HCT116 (cell line): ENCODE measurements around the gene G3BP2. TPM values are rescaled to one million over a fixed set of nuclear protein-coding genes. Genes with fewer than 3 reads are reported as not detected.
"Not testable (repeated sequence)": the region's sequence is repeated elsewhere in the genome, so short reads cannot be mapped to it uniquely, and the experiment has no call there.

ENCODE experiments used
- ATAC-seq: fragments of 200-7000 bp; cut with Tn5 transposase; 2 replicates; pipeline ENCODE4 v1.9.1; 2020; ENCODE audit warnings: mild to moderate bottlenecking, moderate library complexity
- BruUV-seq: library from RNA; stranded (reverse); fragments of 400-500 nt; replicated peaks from 2 replicates; lab custom pipeline; 2021; lab: Mats Ljungman, UMichigan
- CTCF ChIA-PET: fragments of 300-600 bp; sonication (Branson Sonifier 250); formaldehyde crosslinking; loops from one replicate; lab custom pipeline; 2021; ENCODE audit warnings: antibody characterized with exemption; lab: Charles Lee
- POLR2A ChIA-PET: fragments of 300-600, 350-600 bp; sonication (Branson Sonifier 250); formaldehyde crosslinking; loops from one replicate; lab custom pipeline; 2021; ENCODE audit warnings: antibody characterized with exemption; lab: Charles Lee
- RAD21 ChIA-PET, 2 experiments: fragments of 300-600 bp; sonication (Branson Sonifier 250); formaldehyde crosslinking; loops; one replicate each; lab custom pipeline; 2023; ENCODE audit warnings: low total read pairs in 2 of 2; ENCODE audit not compliant: uncharacterized antibody in 2 of 2, unreplicated experiment in 2 of 2, low non-redundant PET in 1 of 2; lab: Charles Lee
- DNase-seq: peaks from one replicate; pipeline ENCODE4 v3.0.0-alpha.2; 2010; ENCODE audit warnings: low read depth, low spot score
- H2AFZ ChIP-seq: fragments of 200-600 bp; shearing (Covaris generic), sonication (generic); 2 replicates; pipeline ENCODE4 v1.6.1; 2017; ENCODE audit warnings: low read depth, mixed run types, mixed read lengths, antibody characterized with exemption, low read length; ENCODE audit not compliant: poor library complexity, severe bottlenecking
- H3K27ac ChIP-seq: 2 replicates; pipeline ENCODE4 v1.5.1; 2012; ENCODE audit warnings: low read depth, low read length
- H3K27me3 ChIP-seq: fragments of 200-600 bp; sonication (generic); 2 replicates; pipeline ENCODE4 v1.6.1; 2016; ENCODE audit warnings: mixed run types, low read length, mixed read lengths; ENCODE audit not compliant: insufficient read depth
- H3K36me3 ChIP-seq, 2 experiments: fragments of 200-500 bp in 1 of 2; fragments of 200-600 bp in 1 of 2; sonication (Bioruptor generic) in 1 of 2; sonication (generic) in 1 of 2; 2 replicates each; pipeline versions ENCODE4 v1.5.1 to v1.6.1; 2014 to 2016; ENCODE audit warnings: low read length in 2 of 2, inconsistent platforms in 1 of 2, mixed read lengths in 1 of 2, mixed run types in 1 of 2; ENCODE audit not compliant: insufficient read depth in 2 of 2, control insufficient read depth in 1 of 2
- H3K4me1 ChIP-seq, 2 experiments: fragments of 200-600 bp in 1 of 2; sonication (generic) in 1 of 2; 2 replicates each; pipeline versions ENCODE4 v1.5.1 to v1.6.1; 2012 to 2017; ENCODE audit warnings: low read length in 2 of 2, inconsistent platforms in 1 of 2, mild to moderate bottlenecking in 1 of 2, mixed read lengths in 1 of 2, mixed run types in 1 of 2, moderate library complexity in 1 of 2; ENCODE audit not compliant: insufficient read depth in 2 of 2, control insufficient read depth in 1 of 2
- H3K4me2 ChIP-seq: fragments of 200-600 bp; sonication (generic); 2 replicates; pipeline ENCODE4 v1.6.1; 2017; ENCODE audit warnings: mixed run types, low read length, mixed read lengths
- H3K4me3 ChIP-seq, 2 experiments: fragments of 200-600 bp in 1 of 2; sonication (generic) in 1 of 2; replicated peaks in 1 of 2; 2 replicates each; pipeline ENCODE4 v1.5.1; 2011 to 2016; ENCODE audit warnings: low read length in 2 of 2, control low read depth in 1 of 2, low read depth in 1 of 2, mild to moderate bottlenecking in 1 of 2, mixed read lengths in 1 of 2, mixed run types in 1 of 2
- H3K79me2 ChIP-seq: fragments of 200-600 bp; sonication (generic); 2 replicates; pipeline ENCODE4 v1.6.1; 2017; ENCODE audit warnings: mild to moderate bottlenecking, mixed run types, low read length, moderate library complexity, mixed read lengths; ENCODE audit not compliant: insufficient read depth
- H3K9ac ChIP-seq: fragments of 200-600 bp; sonication (generic); 2 replicates; pipeline ENCODE4 v1.6.1; 2016; ENCODE audit warnings: low read length, mixed read lengths
- H3K9me2 ChIP-seq: fragments of 200-600 bp; sonication (generic), shearing (Covaris generic); 2 replicates; pipeline ENCODE4 v1.6.1; 2017; ENCODE audit warnings: mixed run types, mild to moderate bottlenecking, moderate library complexity; ENCODE audit not compliant: insufficient read depth
- H3K9me3 ChIP-seq, 2 experiments: fragments of 200-500 bp in 1 of 2; fragments of 200-600 bp in 1 of 2; sonication (Bioruptor generic) in 1 of 2; sonication (generic) in 1 of 2; 2 replicates each; pipeline ENCODE4 v1.6.1; 2014 to 2017; ENCODE audit warnings: low read length in 2 of 2, mixed read lengths in 2 of 2, inconsistent platforms in 1 of 2, low read depth in 1 of 2, mild to moderate bottlenecking in 1 of 2, mixed run types in 1 of 2, moderate library complexity in 1 of 2; ENCODE audit not compliant: control insufficient read depth in 1 of 2, insufficient read depth in 1 of 2
- H4K20me1 ChIP-seq: fragments of 200-600 bp; sonication (generic), shearing (Covaris generic); 2 replicates; pipeline ENCODE4 v1.6.1; 2017; ENCODE audit warnings: mixed run types, mild to moderate bottlenecking, moderate library complexity; ENCODE audit not compliant: insufficient read depth
- CBX3 ChIP-seq: IDR thresholded peaks from 2 replicates; pipeline ENCODE4 v1.6.1; 2012; ENCODE audit warnings: low read depth
- CEBPB ChIP-seq: IDR thresholded peaks from 2 replicates; pipeline ENCODE4 v1.6.1; 2012; ENCODE audit warnings: low read depth
- EGR1 ChIP-seq: IDR thresholded peaks from 2 replicates; pipeline ENCODE4 v1.6.1; 2012; ENCODE audit warnings: low read depth
- ELF1 ChIP-seq: IDR thresholded peaks from 2 replicates; pipeline ENCODE4 v1.6.1; 2012; ENCODE audit warnings: low read depth, borderline replicate concordance
- EZH2phosphoT487 ChIP-seq: fragments of 200-600 bp; IDR thresholded peaks from 2 replicates; pipeline ENCODE4 v1.6.1; 2018; ENCODE audit warnings: antibody characterized with exemption, borderline replicate concordance
- FOSL1 ChIP-seq: IDR thresholded peaks from 2 replicates; pipeline ENCODE4 v1.6.1; 2012; ENCODE audit warnings: low read depth
- JUND ChIP-seq: IDR thresholded peaks from 2 replicates; pipeline ENCODE4 v1.6.1; 2012
- POLR2A ChIP-seq: IDR thresholded peaks from 2 replicates; pipeline ENCODE4 v1.7.0; 2011; ENCODE audit warnings: borderline replicate concordance; ENCODE audit not compliant: insufficient read depth, insufficient read length; ENCODE audit errors: extremely low read depth
- RAD21 ChIP-seq: IDR thresholded peaks from 2 replicates; pipeline ENCODE4 v1.6.1; 2012; ENCODE audit warnings: low read depth, mild to moderate bottlenecking
- SIN3A ChIP-seq: IDR thresholded peaks from 2 replicates; pipeline ENCODE4 v1.6.1; 2012; ENCODE audit warnings: low read depth
- SP1 ChIP-seq: IDR thresholded peaks from 2 replicates; pipeline ENCODE4 v1.6.1; 2012; ENCODE audit warnings: low read depth
- TCF7L2 ChIP-seq: IDR thresholded peaks from 2 replicates; pipeline ENCODE4 v1.7.0; 2011; ENCODE audit warnings: borderline replicate concordance, inconsistent platforms; ENCODE audit not compliant: insufficient read depth, insufficient read length; ENCODE audit errors: extremely low read depth
- ZFX ChIP-seq: fragments of 450-650 bp; IDR thresholded peaks from 2 replicates; pipeline ENCODE4 v1.6.1; 2017
- ZNF274 ChIP-seq: fragments of 200-500 bp; sonication (Bioruptor generic); IDR thresholded peaks from 2 replicates; pipeline ENCODE4 v1.6.1; 2014; ENCODE audit warnings: mild to moderate bottlenecking, low read depth, low read length, inconsistent platforms
- intact Hi-C: fragments of 100-400 bp; cut with micrococcal nuclease; formaldehyde crosslinking; loops from 2 replicates; pipeline ENCODE4 v1.10.0; 2022
- total RNA-seq: library from RNA; stranded (reverse); gene quantifications from one replicate; pipeline ENCODE4 v1.2.1, GENCODE V29; 2021; ENCODE audit not compliant: unreplicated experiment
- TF ChIP-seq, protein P1 (sequence below): IDR thresholded peaks from 2 replicates; pipeline ENCODE4 v1.6.1; 2011; ENCODE audit warnings: mild to moderate bottlenecking, low read length, moderate library complexity; ENCODE audit not compliant: insufficient replicate concordance; ENCODE audit errors: extremely low read depth
- TF ChIP-seq, protein P2 (sequence below): IDR thresholded peaks from 2 replicates; pipeline ENCODE4 v1.6.1; 2012; ENCODE audit warnings: low read depth
- TF ChIP-seq, protein P3 (sequence below): IDR thresholded peaks from 2 replicates; pipeline ENCODE4 v1.6.1; 2012
- TF ChIP-seq, protein P4 (sequence below): IDR thresholded peaks from 2 replicates; pipeline ENCODE4 v1.6.1; 2012

G3BP2 gene
- total RNA-seq, 1 experiment from 2014 or later, result 153 TPM

DNA sequence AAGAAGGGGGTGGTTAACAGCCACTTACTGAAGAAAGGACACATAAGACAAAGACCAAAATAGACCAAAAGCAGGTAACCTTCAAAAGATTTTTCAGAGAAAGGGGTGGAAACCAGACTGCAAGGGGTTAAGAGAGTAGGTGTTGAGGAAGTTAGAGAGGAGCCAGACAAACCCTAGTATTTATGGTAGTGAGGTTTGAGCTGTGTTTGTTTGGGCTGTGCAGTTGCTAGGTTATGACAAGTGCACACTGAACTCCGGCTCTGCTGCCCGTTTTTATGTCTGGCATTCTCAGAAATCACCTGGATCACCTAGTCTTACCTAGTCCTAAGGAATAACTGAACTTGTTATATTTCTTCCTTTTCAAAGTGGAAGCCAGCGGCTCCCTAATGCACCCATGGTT, 22.9 kb upstream of the G3BP2 start:
- POLR2A ChIA-PET, result no interaction called here
- CTCF ChIA-PET, result no interaction called here
- no peak for DNase-seq
- no peak overlapping the region for H3K4me3 ChIP-seq
- H3K4me2 ChIP-seq, result no peak overlapping the region
- no peak overlapping the region for H2AFZ ChIP-seq
- no peaks in the 10 kb centered on the region for H4K20me1 ChIP-seq
- H3K79me2 ChIP-seq, result no peaks in the 10 kb centered on the region
- TF ChIP-seq CEBPB (no peak), CBX3 (no peak), SIN3A (no peak), ZNF274 (no peak), EGR1 (no peak), ZFX (no peak), POLR2A (no peak), SP1 (no peak), EZH2phosphoT487 (no peak), JUND (no peak), FOSL1 (no peak), RAD21 (no peak), ELF1 (no peak), TCF7L2 (no peak)
- TF ChIP-seq, protein P1, sequence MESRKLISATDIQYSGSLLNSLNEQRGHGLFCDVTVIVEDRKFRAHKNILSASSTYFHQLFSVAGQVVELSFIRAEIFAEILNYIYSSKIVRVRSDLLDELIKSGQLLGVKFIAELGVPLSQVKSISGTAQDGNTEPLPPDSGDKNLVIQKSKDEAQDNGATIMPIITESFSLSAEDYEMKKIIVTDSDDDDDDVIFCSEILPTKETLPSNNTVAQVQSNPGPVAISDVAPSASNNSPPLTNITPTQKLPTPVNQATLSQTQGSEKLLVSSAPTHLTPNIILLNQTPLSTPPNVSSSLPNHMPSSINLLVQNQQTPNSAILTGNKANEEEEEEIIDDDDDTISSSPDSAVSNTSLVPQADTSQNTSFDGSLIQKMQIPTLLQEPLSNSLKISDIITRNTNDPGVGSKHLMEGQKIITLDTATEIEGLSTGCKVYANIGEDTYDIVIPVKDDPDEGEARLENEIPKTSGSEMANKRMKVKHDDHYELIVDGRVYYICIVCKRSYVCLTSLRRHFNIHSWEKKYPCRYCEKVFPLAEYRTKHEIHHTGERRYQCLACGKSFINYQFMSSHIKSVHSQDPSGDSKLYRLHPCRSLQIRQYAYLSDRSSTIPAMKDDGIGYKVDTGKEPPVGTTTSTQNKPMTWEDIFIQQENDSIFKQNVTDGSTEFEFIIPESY, result no peak
- TF ChIP-seq, protein P2, sequence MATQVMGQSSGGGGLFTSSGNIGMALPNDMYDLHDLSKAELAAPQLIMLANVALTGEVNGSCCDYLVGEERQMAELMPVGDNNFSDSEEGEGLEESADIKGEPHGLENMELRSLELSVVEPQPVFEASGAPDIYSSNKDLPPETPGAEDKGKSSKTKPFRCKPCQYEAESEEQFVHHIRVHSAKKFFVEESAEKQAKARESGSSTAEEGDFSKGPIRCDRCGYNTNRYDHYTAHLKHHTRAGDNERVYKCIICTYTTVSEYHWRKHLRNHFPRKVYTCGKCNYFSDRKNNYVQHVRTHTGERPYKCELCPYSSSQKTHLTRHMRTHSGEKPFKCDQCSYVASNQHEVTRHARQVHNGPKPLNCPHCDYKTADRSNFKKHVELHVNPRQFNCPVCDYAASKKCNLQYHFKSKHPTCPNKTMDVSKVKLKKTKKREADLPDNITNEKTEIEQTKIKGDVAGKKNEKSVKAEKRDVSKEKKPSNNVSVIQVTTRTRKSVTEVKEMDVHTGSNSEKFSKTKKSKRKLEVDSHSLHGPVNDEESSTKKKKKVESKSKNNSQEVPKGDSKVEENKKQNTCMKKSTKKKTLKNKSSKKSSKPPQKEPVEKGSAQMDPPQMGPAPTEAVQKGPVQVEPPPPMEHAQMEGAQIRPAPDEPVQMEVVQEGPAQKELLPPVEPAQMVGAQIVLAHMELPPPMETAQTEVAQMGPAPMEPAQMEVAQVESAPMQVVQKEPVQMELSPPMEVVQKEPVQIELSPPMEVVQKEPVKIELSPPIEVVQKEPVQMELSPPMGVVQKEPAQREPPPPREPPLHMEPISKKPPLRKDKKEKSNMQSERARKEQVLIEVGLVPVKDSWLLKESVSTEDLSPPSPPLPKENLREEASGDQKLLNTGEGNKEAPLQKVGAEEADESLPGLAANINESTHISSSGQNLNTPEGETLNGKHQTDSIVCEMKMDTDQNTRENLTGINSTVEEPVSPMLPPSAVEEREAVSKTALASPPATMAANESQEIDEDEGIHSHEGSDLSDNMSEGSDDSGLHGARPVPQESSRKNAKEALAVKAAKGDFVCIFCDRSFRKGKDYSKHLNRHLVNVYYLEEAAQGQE, result no peak
- TF ChIP-seq, protein P3, sequence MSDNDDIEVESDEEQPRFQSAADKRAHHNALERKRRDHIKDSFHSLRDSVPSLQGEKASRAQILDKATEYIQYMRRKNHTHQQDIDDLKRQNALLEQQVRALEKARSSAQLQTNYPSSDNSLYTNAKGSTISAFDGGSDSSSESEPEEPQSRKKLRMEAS, result no peak
- TF ChIP-seq, protein P4, sequence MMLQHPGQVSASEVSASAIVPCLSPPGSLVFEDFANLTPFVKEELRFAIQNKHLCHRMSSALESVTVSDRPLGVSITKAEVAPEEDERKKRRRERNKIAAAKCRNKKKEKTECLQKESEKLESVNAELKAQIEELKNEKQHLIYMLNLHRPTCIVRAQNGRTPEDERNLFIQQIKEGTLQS, result no peak
- TF ChIP-seq, all 23 proteins: peak for 0
- no peak overlapping the region for H3K9ac ChIP-seq
- no peaks in the 10 kb centered on the region for H3K9me3 ChIP-seq
- BruUV-seq, result no TSS peak
- no peaks in the 10 kb centered on the region for H3K27me3 ChIP-seq
- no peak for ATAC-seq
- no peaks in the 10 kb centered on the region for H3K9me2 ChIP-seq
- H3K36me3 ChIP-seq, result no peaks in the 10 kb centered on the region
- intact Hi-C loops, result no loop called here
- no peak overlapping the region for H3K27ac ChIP-seq
- no peaks in the 10 kb centered on the region for H3K4me1 ChIP-seq
- RAD21 ChIA-PET, result no interaction called here

DNA sequence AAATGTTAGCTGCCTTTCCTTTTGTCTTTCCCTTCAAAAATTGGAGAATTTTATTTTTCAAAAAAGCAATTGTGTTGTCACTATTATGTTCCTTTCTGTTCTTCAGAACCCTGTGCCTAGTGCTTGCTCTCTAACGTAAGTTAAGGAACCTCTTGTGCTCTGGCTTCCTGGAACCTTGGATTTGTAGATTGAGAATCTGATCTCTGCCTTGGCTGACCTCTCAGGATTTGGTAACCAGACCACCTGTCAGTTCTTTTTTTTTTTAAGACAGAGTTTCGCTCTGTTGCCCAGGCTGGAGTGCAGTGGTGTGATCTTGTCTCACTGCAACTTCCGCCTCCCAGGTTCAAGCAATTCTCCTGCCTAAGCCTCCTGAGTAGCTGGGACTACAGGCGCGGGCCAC, 18.9 kb upstream of the G3BP2 start:
- H3K9ac ChIP-seq, DNase-seq, H2AFZ ChIP-seq, RAD21 ChIA-PET, H3K27me3 ChIP-seq, BruUV-seq, H3K4me1 ChIP-seq, POLR2A ChIA-PET, H3K4me3 ChIP-seq, ATAC-seq, intact Hi-C loops, H3K9me2 ChIP-seq, H3K9me3 ChIP-seq, H4K20me1 ChIP-seq, H3K4me2 ChIP-seq, H3K36me3 ChIP-seq, H3K79me2 ChIP-seq, H3K27ac ChIP-seq, CTCF ChIA-PET: not testable (repeated sequence)
